GM21447 (cell line): Measurements from ENCODE around the gene TIMM29.

ENCODE experiments used
- ATAC-seq: cut with Tn5 transposase; IDR thresholded peaks from one replicate; pipeline ENCODE4 v1.9.1; 2021; ENCODE audit not compliant: unreplicated experiment

Gene TIMM29

GRCh38 chr19:10928563-10929401 is at the start of gene TIMM29, which contains the start of gene YIPF2:
TSS of gene TIMM29 (plus strand) at chr19:10928811. CDS start at chr19:10928823, 12 bp downstream.
TSS of gene YIPF2 (minus strand) at chr19:10928639. CDS start at chr19:10928410, 229 bp downstream.
- peak; percentile 70 for ATAC-seq

DNA sequence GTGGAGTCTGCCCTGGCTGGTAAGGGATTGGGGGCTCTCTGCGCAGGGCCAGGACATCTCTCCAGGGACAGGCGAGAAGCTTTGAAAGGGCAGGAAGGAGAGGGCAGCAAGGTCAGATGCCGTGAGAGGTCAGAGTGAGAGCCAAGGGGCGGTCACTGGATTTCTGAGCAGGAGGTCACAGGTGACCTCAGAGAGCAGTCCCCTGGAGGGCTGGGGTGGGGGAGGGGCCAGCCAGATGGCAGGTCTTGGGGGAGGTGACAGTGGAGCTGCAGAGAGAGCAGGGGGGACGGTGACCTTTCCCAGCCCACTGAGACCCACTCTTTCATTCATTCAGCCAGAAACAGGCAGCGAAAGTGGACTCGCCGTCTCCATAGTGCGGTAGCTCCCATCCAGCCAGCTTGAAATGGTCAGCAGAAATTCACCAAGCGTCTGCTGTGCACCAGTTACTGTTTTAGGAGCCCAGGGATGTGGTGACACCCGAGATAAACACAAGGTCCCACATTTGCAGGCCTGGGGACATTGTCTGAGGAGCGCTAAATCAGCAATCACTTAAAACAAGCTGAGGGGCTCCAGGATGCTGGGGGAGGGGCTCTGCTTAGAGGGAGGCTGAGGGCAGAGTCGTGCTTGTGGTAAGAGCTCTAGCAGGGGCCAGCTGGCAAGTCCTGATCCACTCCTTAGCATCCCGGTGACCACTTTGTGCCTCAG is 47.1 kb upstream of the TIMM29 start:
- no peak for ATAC-seq

DNA sequence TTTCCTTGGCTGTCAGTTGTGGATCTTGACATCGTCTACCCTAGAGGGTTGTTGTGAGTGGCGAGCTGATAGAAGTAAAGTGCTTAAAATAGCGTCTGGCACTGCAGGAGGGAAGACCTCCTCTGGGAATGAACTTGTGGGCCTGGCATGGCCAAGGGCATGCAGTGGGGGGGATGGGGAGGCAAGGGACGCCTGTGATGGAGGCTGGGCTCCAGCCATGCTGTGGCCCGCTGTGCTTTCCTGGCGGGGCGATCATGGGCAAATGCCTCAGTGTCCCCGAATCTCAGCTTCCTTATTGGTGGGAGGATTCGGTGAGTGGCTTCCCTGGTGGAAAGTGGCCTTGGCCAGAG is 46.5 kb upstream of the TIMM29 start:
- no peak for ATAC-seq

DNA sequence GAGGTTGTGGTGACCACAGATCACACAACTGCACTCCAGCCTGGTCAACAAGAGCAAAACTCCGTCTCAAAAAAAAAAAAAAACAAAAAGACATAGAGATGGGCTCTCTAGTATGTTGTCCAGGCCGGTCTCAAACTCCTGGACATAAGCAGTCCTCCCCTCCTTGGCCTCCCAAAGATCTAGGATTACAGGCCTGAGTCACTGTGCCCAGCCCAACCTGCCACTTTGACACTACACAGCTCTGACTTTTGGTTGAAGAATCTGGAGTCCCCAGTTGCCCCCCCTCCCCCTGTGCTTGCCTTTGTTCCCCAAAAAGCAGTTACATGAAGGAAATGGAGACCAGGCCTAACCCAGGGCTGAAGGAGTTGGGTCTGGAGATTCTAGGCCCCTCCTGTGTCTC is 44.3 kb upstream of the TIMM29 start:
- no peak for ATAC-seq

DNA sequence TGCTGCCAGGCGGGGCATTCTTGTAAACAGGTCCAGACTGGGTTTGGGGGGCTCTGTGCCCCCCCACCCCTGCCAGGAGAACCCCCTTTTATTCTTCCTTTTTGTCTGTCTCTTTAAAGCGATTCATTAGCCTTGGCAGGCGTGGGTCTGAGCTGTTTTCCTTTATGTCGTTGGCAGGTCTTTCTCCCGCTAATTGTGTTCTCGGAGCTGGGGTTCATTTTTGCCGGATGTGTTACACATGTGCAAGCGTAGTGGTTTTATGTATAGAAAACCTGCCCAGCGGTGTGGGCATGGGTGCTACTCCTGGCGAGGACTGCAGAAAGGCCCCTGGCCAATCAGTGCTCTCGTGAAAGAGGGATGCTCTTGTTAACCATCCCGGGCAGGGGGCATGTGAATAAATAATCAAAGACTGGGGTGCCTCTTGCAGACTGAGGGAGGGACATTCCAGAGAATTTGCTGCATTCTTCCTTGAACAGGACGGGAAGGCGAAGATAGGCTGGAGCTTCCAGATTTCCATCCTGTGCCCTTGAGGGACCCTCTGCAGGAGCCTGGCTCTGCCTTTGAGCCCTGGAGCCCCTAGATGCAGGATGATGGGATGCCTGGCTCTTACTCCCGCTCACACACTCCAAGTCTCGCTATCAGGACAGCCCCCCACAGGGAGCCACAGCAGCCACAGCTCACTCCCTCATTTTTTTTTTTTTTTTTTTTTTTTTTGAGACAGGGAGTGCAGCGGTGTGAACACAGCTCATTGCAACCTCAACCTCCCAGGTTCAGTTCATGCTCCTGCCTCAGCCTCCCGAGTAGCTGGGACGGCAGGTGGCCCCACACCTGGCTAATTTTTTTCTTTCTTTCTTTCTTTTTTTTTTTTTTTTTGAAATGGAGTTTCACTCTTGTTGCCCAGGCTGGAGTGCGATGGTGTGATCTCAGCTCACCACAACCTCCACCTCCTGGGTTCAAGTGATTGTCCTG is 43.1 kb upstream of the TIMM29 start:
- no peak for ATAC-seq

GRCh38 chr19:10887616-10888367 is 40.8 kb upstream of the TIMM29 start:
- no peak for ATAC-seq

GRCh38 chr19:10888421-10888866 is 40.2 kb upstream of the TIMM29 start:
- ATAC-seq, result no peak

DNA sequence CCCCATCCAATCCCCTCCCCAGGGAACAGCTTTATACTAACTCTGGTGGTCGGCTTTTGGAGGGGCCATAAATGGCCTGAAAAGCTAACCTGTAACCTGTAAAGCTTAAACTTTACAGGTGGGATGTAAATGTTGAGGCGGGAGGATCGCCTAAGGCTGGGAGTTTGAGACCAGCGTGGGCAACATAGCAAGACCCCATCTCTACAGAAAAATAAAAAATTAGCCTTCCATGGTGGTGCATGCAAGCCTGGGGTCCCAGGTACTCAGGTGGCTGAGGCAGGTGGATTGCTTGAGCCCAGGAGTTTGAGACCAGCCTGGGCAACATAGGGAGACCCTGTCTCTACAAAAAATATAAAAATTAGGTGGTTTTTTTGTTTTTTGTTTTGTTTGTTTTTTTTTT is 38.7 kb upstream of the TIMM29 start:
- no peak for ATAC-seq

- ATAC-seq, result no peak
These were observed 37.1 kb upstream of the TIMM29 start for GRCh38 chr19:10891405-10892086.

GRCh38 chr19:10892256-10892655 is 36.4 kb upstream of the TIMM29 start:
- no peak for ATAC-seq

DNA sequence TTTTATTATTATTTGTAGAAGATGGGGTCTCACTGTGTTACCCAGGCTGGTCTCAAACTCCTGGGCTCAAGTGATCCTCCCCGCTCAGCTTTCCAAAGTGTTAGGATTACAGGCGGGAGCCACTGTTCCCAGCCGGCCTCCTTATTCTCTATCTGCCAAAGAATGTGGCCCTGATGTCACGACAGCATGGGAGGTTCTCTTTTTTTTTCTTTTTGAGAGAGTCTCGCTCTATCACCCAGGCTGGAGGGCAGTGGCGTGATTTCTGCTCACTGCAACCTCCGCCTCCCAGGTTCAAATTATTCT is 33.7 kb upstream of the TIMM29 start:
- no peak for ATAC-seq

- ATAC-seq, result no peak
These were observed 33.2 kb upstream of the TIMM29 start for GRCh38 chr19:10895363-10895762.

GRCh38 chr19:10895920-10896319 is 32.7 kb upstream of the TIMM29 start:
- ATAC-seq, result no peak

- no peak for ATAC-seq
These were observed 31.6 kb upstream of the TIMM29 start for GRCh38 chr19:10896851-10897526.

DNA sequence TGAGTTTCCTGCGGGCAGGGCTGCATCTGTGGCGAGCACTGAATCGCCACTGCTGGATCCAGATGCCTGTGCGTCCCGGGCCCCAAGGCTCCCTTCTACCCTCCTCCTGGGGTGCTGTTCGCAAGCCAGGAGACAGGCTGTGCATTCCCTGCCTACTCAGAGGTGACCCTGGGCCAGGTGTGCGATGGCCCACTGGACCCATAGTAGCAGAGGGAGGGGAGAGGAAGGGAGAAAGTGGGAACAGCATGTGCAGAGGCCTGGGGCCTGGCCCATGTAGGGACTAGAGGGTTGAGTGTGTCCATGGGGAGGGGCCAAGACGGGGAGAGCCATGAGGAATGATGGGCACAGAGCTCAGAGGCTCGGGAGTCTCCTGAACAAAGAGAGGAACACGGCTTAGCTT is 30.0 kb upstream of the TIMM29 start:
- no peak for ATAC-seq

DNA sequence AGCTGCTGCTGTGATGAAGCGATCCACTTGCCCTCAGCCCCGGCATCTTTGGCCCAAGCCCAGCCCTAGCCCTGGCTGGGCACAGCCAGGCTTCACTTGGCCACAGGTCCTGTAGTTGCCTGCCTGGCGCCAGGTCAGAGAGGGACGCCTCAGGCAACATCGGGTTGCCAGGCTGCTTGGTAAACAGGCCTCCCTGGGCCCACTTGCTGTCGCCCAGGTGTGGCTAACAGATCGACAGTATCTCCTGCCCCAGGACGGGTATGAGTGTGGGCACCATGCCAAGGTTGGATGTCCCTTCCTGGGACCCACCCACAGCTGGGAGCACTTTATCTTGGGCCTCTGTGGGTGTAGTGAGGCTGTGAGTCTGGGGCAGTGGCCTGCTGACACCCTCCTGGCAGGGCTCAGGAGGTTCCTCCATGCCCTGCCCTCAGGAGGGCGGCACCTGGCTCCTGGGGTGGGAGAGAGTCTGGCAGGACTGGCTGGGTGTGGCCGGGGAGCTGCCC is 29.4 kb upstream of the TIMM29 start:
- ATAC-seq, result no peak

DNA sequence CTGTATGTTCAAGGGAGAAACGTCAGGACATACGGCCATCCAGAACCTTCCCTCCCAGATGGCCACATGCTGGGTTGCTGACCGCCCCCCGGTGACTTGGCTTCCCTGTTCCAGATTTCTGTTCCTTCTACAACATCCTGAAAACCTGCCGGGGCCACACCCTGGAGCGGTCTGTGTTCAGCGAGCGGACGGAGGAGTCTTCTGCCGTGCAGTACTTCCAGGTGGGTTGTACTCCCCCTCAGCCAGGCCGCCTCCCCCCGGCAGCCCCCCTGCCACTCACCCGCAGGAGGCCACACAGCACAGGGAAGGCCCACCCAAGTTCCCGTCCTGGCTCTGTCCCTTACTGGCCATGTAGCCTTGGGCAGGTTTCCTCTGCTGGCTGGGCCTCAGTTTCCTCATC is 20.7 kb upstream of the TIMM29 start:
- no peak for ATAC-seq

- no peak for ATAC-seq
These were observed 20.1 kb upstream of the TIMM29 start for GRCh38 chr19:10908380-10908960.
